Peyer's patch (tissue), 4 donors: Measurements from ENCODE around the gene STRN3. TPM values are rescaled to one million over a fixed set of nuclear protein-coding genes. Genes with fewer than 3 reads are reported as not detected.

ENCODE experiments used
- DNase-seq, 3 donors: peaks; one replicate each; pipeline ENCODE4 v3.0.0-alpha.2; 2017 to 2019
- H3K27ac ChIP-seq, 4 donors: fragments of 200-600 bp; sonication (generic); one replicate each; pipeline ENCODE4 v1.5.1; 2016 to 2019
- H3K27me3 ChIP-seq, 2 donors: fragments of 200-600 bp; sonication (generic); one replicate each; pipeline ENCODE4 v1.5.1; 2019
- H3K36me3 ChIP-seq, 3 donors: fragments of 200-600 bp; sonication (generic); one replicate each; pipeline ENCODE4 v1.5.1; 2016 to 2019
- H3K4me1 ChIP-seq, 4 donors: fragments of 200-600 bp; sonication (generic); one replicate each; pipeline ENCODE4 v1.5.1; 2016 to 2019
- H3K4me3 ChIP-seq, 4 donors: fragments of 200-600 bp; sonication (generic); 1 replicate in 3 of 4; 2 replicates in 1 of 4; pipeline ENCODE4 v1.5.1; 2016 to 2019; ENCODE audit warnings: mild to moderate bottlenecking in 1 of 4
- H3K9me3 ChIP-seq, 4 donors: fragments of 200-600 bp; sonication (generic); one replicate each; pipeline ENCODE4 v1.5.1; 2016 to 2019; ENCODE audit warnings: mild to moderate bottlenecking in 1 of 4
- POLR2A ChIP-seq, 2 donors: fragments of 450-650 bp; IDR thresholded peaks; one replicate each; pipeline ENCODE4 v1.5.1; 2017; ENCODE audit warnings: antibody characterized with exemption in 2 of 2, mild to moderate bottlenecking in 2 of 2, moderate library complexity in 2 of 2
- total RNA-seq, 4 donors: library from RNA; depleted of rRNA; stranded (reverse); fragments of >200 nt; gene quantifications; one replicate each; pipeline ENCODE4 v1.1.0, GENCODE V29; 2016
- TF ChIP-seq, protein P1 (sequence below), 6 experiments: fragments of 450-650 bp in 4 of 6; fragments of 200-600 bp in 2 of 6; sonication (generic) in 1 of 6; IDR thresholded peaks; one replicate each; pipeline ENCODE4 v1.5.1; 2017 to 2019; ENCODE audit warnings: antibody characterized with exemption in 6 of 6, mild to moderate bottlenecking in 3 of 6, moderate library complexity in 1 of 6

The STRN3 gene
- total RNA-seq, 4 donors from 2014 or later = 21.1 to 46.2 (median 26.8) TPM

DNA sequence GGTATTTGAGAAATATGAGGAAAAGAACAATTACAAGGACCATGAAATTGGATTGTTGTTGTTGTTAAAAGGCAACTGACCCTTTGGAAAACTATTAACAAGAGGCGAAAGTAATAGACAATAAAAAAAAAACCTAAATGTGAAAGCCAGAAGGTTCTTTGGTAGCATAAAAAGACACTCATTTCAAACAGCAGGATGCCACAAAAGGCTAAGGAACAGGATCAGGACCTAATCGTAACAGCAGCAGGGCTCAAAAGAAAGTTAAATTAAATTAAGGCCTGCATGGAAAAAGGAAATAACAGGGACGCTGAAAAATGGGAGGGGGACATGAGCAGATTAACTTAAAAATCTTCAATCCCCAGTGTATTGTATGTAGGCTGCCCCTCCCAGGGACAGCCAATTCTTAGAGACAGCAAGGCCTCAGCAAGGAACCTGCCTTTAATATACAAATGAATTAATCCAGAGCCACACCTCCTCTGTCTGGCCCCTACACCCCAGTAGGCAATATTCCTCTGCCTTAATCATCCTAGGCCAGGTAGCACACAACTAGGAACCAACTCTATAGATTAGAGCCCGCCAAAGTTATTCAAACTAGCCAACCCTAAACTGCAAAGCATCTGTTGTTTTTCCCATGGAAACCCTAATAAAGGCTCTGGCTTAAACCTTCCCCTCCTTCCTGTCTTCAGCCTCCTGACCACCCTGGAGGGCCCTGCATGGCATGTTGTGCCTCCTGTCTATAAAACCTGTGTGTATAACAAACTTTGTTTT is 29.1 kb downstream of the STRN3 start:
- Histone ChIP-seq H3K4me1 (peaks cover 0 to 13% (median 3%) of the 10 kb centered on the region in 4 donors), H3K36me3 (peaks cover 0 to 13% (median 0%) of the 10 kb centered on the region in 3 donors), H3K27ac (no peak overlapping the region), H3K4me3 (no peak overlapping the region), H3K9me3 (peaks cover 0 to 6% (median 0%) of the 10 kb centered on the region in 4 donors), H3K27me3 (no peaks in the 10 kb centered on the region)
- DNase-seq = no peak
- TF ChIP-seq POLR2A (IDR thresholded peaks at IDR 0.05) = no peak

DNA sequence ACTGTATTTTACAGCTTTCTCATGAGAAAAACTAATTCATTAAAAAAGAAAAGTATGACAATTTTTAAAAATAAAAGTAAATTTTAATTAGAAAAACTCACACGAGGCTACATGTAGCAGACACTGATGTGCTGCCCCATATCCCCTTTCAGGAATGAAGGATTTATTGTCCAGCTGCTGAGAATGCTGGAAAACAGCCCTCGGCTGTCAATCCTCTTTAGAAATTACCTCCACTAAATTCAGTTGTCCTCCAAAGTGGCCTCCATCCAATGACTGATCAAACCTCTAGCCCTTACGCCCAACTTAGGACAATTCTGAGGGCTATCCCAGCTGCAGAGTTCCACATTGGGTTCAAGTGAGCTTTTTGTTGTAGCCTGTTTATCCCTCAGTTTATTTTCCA is 30.5 kb downstream of the STRN3 start:
- Histone ChIP-seq H3K36me3 (peaks cover 0 to 13% (median 0%) of the 10 kb centered on the region in 3 donors), H3K27ac (no peak overlapping the region), H3K4me1 (peaks cover 0 to 25% (median 3%) of the 10 kb centered on the region in 4 donors), H3K9me3 (peaks cover 0 to 6% (median 0%) of the 10 kb centered on the region in 4 donors), H3K27me3 (no peaks in the 10 kb centered on the region), H3K4me3 (no peak overlapping the region)
- TF ChIP-seq POLR2A (IDR thresholded peaks at IDR 0.05) = no peak
- TF ChIP-seq, protein P1, sequence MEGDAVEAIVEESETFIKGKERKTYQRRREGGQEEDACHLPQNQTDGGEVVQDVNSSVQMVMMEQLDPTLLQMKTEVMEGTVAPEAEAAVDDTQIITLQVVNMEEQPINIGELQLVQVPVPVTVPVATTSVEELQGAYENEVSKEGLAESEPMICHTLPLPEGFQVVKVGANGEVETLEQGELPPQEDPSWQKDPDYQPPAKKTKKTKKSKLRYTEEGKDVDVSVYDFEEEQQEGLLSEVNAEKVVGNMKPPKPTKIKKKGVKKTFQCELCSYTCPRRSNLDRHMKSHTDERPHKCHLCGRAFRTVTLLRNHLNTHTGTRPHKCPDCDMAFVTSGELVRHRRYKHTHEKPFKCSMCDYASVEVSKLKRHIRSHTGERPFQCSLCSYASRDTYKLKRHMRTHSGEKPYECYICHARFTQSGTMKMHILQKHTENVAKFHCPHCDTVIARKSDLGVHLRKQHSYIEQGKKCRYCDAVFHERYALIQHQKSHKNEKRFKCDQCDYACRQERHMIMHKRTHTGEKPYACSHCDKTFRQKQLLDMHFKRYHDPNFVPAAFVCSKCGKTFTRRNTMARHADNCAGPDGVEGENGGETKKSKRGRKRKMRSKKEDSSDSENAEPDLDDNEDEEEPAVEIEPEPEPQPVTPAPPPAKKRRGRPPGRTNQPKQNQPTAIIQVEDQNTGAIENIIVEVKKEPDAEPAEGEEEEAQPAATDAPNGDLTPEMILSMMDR (IDR thresholded peaks at IDR 0.05) = no peak
- DNase-seq = no peak

DNA sequence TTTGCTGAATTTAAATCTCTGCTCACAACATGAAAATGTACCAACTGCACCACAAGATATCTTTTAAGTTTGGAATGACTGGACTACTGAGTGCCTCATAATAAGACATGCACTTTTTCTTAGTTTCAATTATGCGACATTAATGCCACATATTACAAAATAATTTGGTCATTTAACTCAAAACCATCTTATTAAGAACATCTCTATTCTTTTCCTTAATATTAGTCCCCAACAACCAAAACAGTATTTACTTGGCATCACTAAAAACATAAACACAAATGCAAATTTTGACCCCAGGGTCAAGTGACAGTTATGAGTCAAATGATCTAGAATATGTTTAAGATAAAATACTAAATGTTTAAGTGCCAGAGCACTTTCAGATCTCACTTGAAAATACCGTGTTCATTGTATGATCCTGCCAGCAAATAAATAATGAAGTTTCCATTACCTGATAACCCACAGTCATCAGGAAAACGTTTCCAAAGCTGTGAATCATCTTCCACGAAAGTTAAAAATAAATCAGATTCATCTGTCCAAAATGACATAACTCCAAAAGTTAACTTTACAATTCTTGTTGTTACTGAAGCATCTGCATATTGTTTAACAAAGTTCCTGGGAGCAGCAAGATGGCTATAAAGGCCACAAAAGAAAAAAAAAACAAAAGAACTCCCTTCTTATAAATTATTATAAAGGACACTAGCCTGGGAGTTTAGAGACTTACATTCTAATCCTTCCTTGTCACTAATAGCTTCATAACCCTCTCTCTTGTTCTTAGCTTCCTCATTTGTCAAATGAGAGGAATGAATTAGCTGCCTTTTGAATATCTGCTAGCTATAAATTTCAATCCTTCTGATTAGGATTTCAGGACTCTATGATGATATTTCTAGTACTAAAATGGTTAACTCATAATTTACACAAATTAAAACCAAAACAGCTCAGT is 31.2 kb downstream of the STRN3 start:
- Histone ChIP-seq H3K9me3 (peaks cover 0 to 6% (median 0%) of the 10 kb centered on the region in 4 donors), H3K36me3 (peaks cover 0 to 13% (median 0%) of the 10 kb centered on the region in 3 donors), H3K27ac (no peak overlapping the region), H3K4me3 (no peak overlapping the region), H3K4me1 (peaks cover 0 to 31% (median 3%) of the 10 kb centered on the region in 4 donors), H3K27me3 (no peaks in the 10 kb centered on the region)
- no peak for TF ChIP-seq POLR2A (IDR thresholded peaks at IDR 0.05)
- TF ChIP-seq, protein P1 (IDR thresholded peaks at IDR 0.05) = no peak
- DNase-seq = no peak

DNA sequence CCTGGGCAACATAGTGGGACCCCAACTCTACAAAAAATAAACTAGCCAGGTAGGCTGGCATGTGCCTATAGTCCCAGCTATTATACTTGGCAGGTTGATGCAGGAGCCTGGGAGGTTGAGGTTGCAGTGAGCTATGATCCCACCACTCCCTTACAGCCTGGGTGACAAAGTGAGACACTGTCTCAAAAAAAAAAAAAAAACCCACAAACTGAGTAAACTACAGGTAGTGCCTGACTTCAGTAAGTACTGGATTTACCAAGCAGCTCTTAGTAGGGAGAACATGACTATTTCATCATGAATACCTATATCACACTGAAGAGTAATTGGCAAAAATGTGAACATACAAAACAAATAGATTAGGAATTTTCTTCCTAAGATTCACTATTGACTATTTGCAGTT is 33.1 kb downstream of the STRN3 start:
- DNase-seq = no peak
- TF ChIP-seq POLR2A (IDR thresholded peaks at IDR 0.05) = no peak
- TF ChIP-seq, protein P1 (IDR thresholded peaks at IDR 0.05) = no peak
- Histone ChIP-seq H3K36me3 (peaks cover 0 to 2% (median 0%) of the 10 kb centered on the region in 3 donors), H3K9me3 (peaks cover 0 to 3% (median 0%) of the 10 kb centered on the region in 4 donors), H3K27ac (no peak overlapping the region), H3K4me3 (no peak overlapping the region), H3K4me1 (peaks cover 0 to 37% (median 3%) of the 10 kb centered on the region in 4 donors), H3K27me3 (no peaks in the 10 kb centered on the region)

DNA sequence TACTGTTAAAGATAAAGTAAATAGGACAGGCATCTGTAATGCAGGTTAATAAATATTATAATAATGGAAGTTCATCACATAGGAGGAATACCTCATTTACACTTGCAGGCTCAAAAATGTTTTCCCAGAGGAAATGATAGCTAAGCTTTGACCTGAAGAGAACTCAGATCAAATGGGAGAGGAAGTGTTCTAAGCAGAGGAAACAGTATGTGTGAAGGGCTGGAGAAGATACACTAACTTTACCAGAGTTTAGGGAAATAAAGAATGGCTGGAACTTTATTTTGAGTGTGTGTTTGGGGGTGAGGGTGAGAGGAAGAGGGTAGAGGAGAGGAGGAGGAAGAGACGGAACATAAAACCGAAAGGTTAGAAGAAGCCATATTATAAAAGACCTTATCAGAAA is 34.8 kb downstream of the STRN3 start:
- H3K9me3 ChIP-seq = no peaks in the 10 kb centered on the region
- TF ChIP-seq, protein P1 (IDR thresholded peaks at IDR 0.05) = no peak
- no peak for TF ChIP-seq POLR2A (IDR thresholded peaks at IDR 0.05)
- no peaks in the 10 kb centered on the region for H3K36me3 ChIP-seq
- no peak for DNase-seq
- peaks cover 0 to 43% (median 3%) of the 10 kb centered on the region in 4 donors for H3K4me1 ChIP-seq
- no peak overlapping the region for H3K4me3 ChIP-seq
- H3K27me3 ChIP-seq = no peaks in the 10 kb centered on the region
- no peak overlapping the region for H3K27ac ChIP-seq
